Measurements from ENCODE around the gene PLAGL2. TPM values are rescaled to one million over a fixed set of nuclear protein-coding genes. Genes with fewer than 3 reads are reported as not detected.

Gene PLAGL2
- total and polyA plus RNA-seq, 9 of the 15 experiments (the other 6 are each of a cell fraction or from before 2014, with no cell fraction given), result 3.1 to 24.3 (median 6.4) TPM

- Histone ChIP-seq H4K20me1 (replicated peaks; ENCODE audit: control insufficient read depth, insufficient read depth, low read length) (peaks cover 4% of the 10 kb centered on the region; the same call in 1 of the 2 replicates), H3K9me1 (ENCODE audit: control insufficient read depth, insufficient read depth, low read length) (no peaks in the 10 kb centered on the region), H3K27me3 (ENCODE audit: control insufficient read depth in 2 of 2, insufficient read depth in 2 of 2, low read length in 2 of 2) (no peaks in the 10 kb centered on the region), H3K36me3 (ENCODE audit: control insufficient read depth, insufficient read depth, low read length) (peaks cover 93% of the 10 kb centered on the region), H2AFZ (ENCODE audit: low read depth, low read length) (no peak overlapping the region), H3K4me3 (no peak overlapping the region), H3K27ac (ENCODE audit: extremely low read depth, low read depth, low read length) (no peak overlapping the region), H3K79me2 (ENCODE audit: control insufficient read depth, insufficient read depth, low read length) (peaks cover 24% of the 10 kb centered on the region), H3K9ac (ENCODE audit: insufficient read depth in 1 of 2, low read depth in 2 of 2, low read length in 2 of 2) (no peak overlapping the region), H3K4me2 (ENCODE audit: insufficient read depth, low read length) (no peak overlapping the region), H3K4me1 (replicated peaks in 1 of 2; ENCODE audit: control insufficient read depth in 2 of 2, insufficient read depth in 2 of 2, low read length in 2 of 2) (peaks cover 2 to 4% of the 10 kb centered on the region in 2 experiments; a peak in 3 of 5 replicates), H3K9me3 (replicated peaks; ENCODE audit: control insufficient read depth, insufficient read depth, low read depth, low read length) (no peaks in the 10 kb centered on the region)
- in situ Hi-C loops (cut with MboI) (no loop called here), intact Hi-C loops (cut with micrococcal nuclease) (no loop called here)
- ChIA-PET CTCF (ENCODE audit: low intra/inter-chr PET ratio) (no interaction called here), POLR2A (interaction anchor here (1.2 to 1.3 kb wide), 2 partner anchors 9 to 10 kb away, joined by 4 read pairs; no protein-coding TSS in a partner anchor)
- no TSS peak for BruUV-seq (replicated peaks)
- ATAC-seq, result no peak
- DNase-seq (ENCODE audit: extremely low read depth in 1 of 4, low spot score in 3 of 4), result no peak
- FAIRE-seq, result no peak
- WGBS (ENCODE audit: insufficient coverage, low coverage, missing lambda C conversion rate), result 94% methylated on average over 1 of the region's 1 CpG
- TF ChIP-seq HDAC8 (tag; IDR thresholded peaks at IDR 0.05) (no peak), ZFP36 (IDR thresholded peaks at IDR 0.05; ENCODE audit: low read depth, low read length, partially characterized antibody) (no peak), ATF7 (IDR thresholded peaks at IDR 0.05) (no peak), TEAD4 (IDR thresholded peaks at IDR 0.05; ENCODE audit: low read length) (no peak), TEAD4 (CRISPR knock-in tag; IDR thresholded peaks at IDR 0.05; ENCODE audit: borderline replicate concordance) (no peak), MEIS2 (IDR thresholded peaks at IDR 0.05; ENCODE audit: partially characterized antibody) (no peak), HSF4 (CRISPR knock-in tag; IDR thresholded peaks at IDR 0.05; ENCODE audit: borderline replicate concordance) (no peak), ZNF407 (IDR thresholded peaks at IDR 0.05; ENCODE audit: low read depth) (no peak), SMAD4 (CRISPR knock-in tag; conservative IDR thresholded peaks at IDR 0.05) (no peak), RFX1 (IDR thresholded peaks at IDR 0.05) (no peak), BDP1 (IDR thresholded peaks at IDR 0.05; ENCODE audit: insufficient read depth, insufficient read length) (no peak), ATF2 (CRISPR knock-in tag; IDR thresholded peaks at IDR 0.05) (no peak), POLR2G (IDR thresholded peaks at IDR 0.05; ENCODE audit: low read depth, low read length) (no peak), ETS2 (tag; IDR thresholded peaks at IDR 0.05; ENCODE audit: borderline replicate concordance, poor library complexity, severe bottlenecking) (no peak), NELFE (IDR thresholded peaks at IDR 0.05; ENCODE audit: insufficient read depth, insufficient read length) (no peak)
Observed at GRCh38 chr20:32213870-32214269, 6.3 kb upstream of the PLAGL2 start.
